Loucy (cell line): ENCODE results near the gene KCNT2.
"Not testable (repeated sequence)": the region's sequence is repeated elsewhere in the genome, so short reads cannot be mapped to it uniquely, and the experiment has no call there.

Source experiments
- H2AFZ ChIP-seq: fragments of 200-600 bp; sonication (generic); 2 replicates; pipeline ENCODE4 v1.6.0; 2016; ENCODE audit warnings: antibody characterized with exemption, mild to moderate bottlenecking, low read length, moderate library complexity
- H3F3A ChIP-seq: fragments of 200-600 bp; 2 replicates; pipeline ENCODE4 v1.6.0; 2016; ENCODE audit warnings: antibody characterized with exemption, low read depth, mild to moderate bottlenecking
- H3K27me3 ChIP-seq: fragments of 200-600 bp; sonication (generic); 2 replicates; pipeline ENCODE4 v1.6.1; 2014; ENCODE audit warnings: low read length, mild to moderate bottlenecking; ENCODE audit not compliant: insufficient read depth, poor library complexity, severe bottlenecking
- H3K36me3 ChIP-seq: fragments of 200-600 bp; sonication (generic); 2 replicates; pipeline ENCODE4 v1.6.1; 2016; ENCODE audit warnings: low read length; ENCODE audit not compliant: insufficient read depth
- H3K4me1 ChIP-seq: fragments of 200-600 bp; sonication (generic); 2 replicates; pipeline ENCODE4 v1.5.1; 2014; ENCODE audit warnings: low read length, mild to moderate bottlenecking; ENCODE audit not compliant: insufficient read depth, poor library complexity, severe bottlenecking
- H3K4me2 ChIP-seq: fragments of 200-600 bp; sonication (generic); 2 replicates; pipeline ENCODE4 v1.6.0; 2014; ENCODE audit warnings: antibody characterized with exemption, low read length, low read depth, mild to moderate bottlenecking; ENCODE audit not compliant: poor library complexity, severe bottlenecking
- H3K4me3 ChIP-seq: fragments of 200-600 bp; sonication (generic); 2 replicates; pipeline ENCODE4 v1.5.1; 2014; ENCODE audit warnings: low read length, mild to moderate bottlenecking, mixed read lengths; ENCODE audit not compliant: poor library complexity, severe bottlenecking
- H3K79me2 ChIP-seq: fragments of 200-600 bp; sonication (generic); 2 replicates; pipeline ENCODE4 v1.6.1; 2014; ENCODE audit warnings: low read length; ENCODE audit not compliant: insufficient read depth
- H3K9ac ChIP-seq: fragments of 200-600 bp; sonication (generic); 2 replicates; pipeline ENCODE4 v1.6.0; 2014; ENCODE audit warnings: mild to moderate bottlenecking, low read depth, low read length, moderate library complexity; ENCODE audit not compliant: poor library complexity, severe bottlenecking
- H3K9me2 ChIP-seq: fragments of 200-600 bp; sonication (generic); replicated peaks from 2 replicates; pipeline ENCODE4 v1.6.1; 2016; ENCODE audit warnings: low read depth, low read length, mixed read lengths
- H3K9me3 ChIP-seq: fragments of 200-600 bp; sonication (generic); 2 replicates; pipeline ENCODE4 v1.6.1; 2014; ENCODE audit warnings: mild to moderate bottlenecking, antibody characterized with exemption, low read length, low read depth; ENCODE audit not compliant: insufficient read depth
- H4K20me1 ChIP-seq: fragments of 200-600 bp; sonication (generic); 2 replicates; pipeline ENCODE4 v1.6.0; 2014; ENCODE audit warnings: antibody characterized with exemption, low read length, mild to moderate bottlenecking; ENCODE audit not compliant: insufficient read depth, poor library complexity, severe bottlenecking
- CTCF ChIP-seq: fragments of 200-600 bp; sonication (generic); conservative IDR thresholded peaks from 2 replicates; pipeline ENCODE4 v1.5.1; 2014; ENCODE audit warnings: mild to moderate bottlenecking, antibody characterized with exemption, low read length
- EZH2phosphoT487 ChIP-seq: fragments of 200-600 bp; IDR thresholded peaks from 2 replicates; pipeline ENCODE4 v1.6.1; 2018; ENCODE audit warnings: antibody characterized with exemption, mild to moderate bottlenecking, moderate library complexity, borderline replicate concordance

Gene KCNT2

GRCh38 chr1:196527919-196528318 is 80.3 kb downstream of the KCNT2 start:
- Histone ChIP-seq H3K9me3 (no peaks in the 10 kb centered on the region), H2AFZ (no peak overlapping the region), H3K9me2 (no peaks in the 10 kb centered on the region), H3K27me3 (no peaks in the 10 kb centered on the region), H3K4me1 (no peaks in the 10 kb centered on the region), H3K36me3 (no peaks in the 10 kb centered on the region), H3K4me2 (no peak overlapping the region), H4K20me1 (no peaks in the 10 kb centered on the region), H3K79me2 (no peaks in the 10 kb centered on the region), H3K4me3 (no peak overlapping the region), H3F3A (no peaks in the 10 kb centered on the region), H3K9ac (no peak overlapping the region)
- no peak for TF ChIP-seq CTCF

- not testable (repeated sequence) for H3K9me2 ChIP-seq, H3K9ac ChIP-seq, H2AFZ ChIP-seq, H3K79me2 ChIP-seq, H3K27me3 ChIP-seq, H3K4me2 ChIP-seq, H3K4me1 ChIP-seq, H3K36me3 ChIP-seq, H3F3A ChIP-seq, H4K20me1 ChIP-seq, H3K9me3 ChIP-seq, H3K4me3 ChIP-seq
These were observed 85.5 kb downstream of the KCNT2 start for GRCh38 chr1:196522574-196523345.

- H3K9me3 ChIP-seq = no peaks in the 10 kb centered on the region
- no peak overlapping the region for H2AFZ ChIP-seq
- no peaks in the 10 kb centered on the region for H3K27me3 ChIP-seq
- no peaks in the 10 kb centered on the region for H3F3A ChIP-seq
- H3K4me3 ChIP-seq = no peak overlapping the region
- no peaks in the 10 kb centered on the region for H4K20me1 ChIP-seq
- no peak overlapping the region for H3K4me2 ChIP-seq
- no peaks in the 10 kb centered on the region for H3K4me1 ChIP-seq
- no peak for TF ChIP-seq CTCF
- TF ChIP-seq EZH2phosphoT487 = no peak
- no peaks in the 10 kb centered on the region for H3K9me2 ChIP-seq
- no peak overlapping the region for H3K9ac ChIP-seq
- H3K36me3 ChIP-seq = no peaks in the 10 kb centered on the region
- H3K79me2 ChIP-seq = no peaks in the 10 kb centered on the region
These were observed 91.0 kb downstream of the KCNT2 start for GRCh38 chr1:196517193-196517592.

GRCh38 chr1:196516373-196516772 is 91.9 kb downstream of the KCNT2 start:
- Histone ChIP-seq H3K9ac (no peak overlapping the region), H3K79me2 (no peaks in the 10 kb centered on the region), H3K4me2 (no peak overlapping the region), H3K9me3 (no peaks in the 10 kb centered on the region), H3K9me2 (no peaks in the 10 kb centered on the region), H3K36me3 (no peaks in the 10 kb centered on the region), H4K20me1 (no peaks in the 10 kb centered on the region), H3K4me3 (no peak overlapping the region), H3K27me3 (no peaks in the 10 kb centered on the region), H3F3A (no peaks in the 10 kb centered on the region), H2AFZ (no peak overlapping the region), H3K4me1 (no peaks in the 10 kb centered on the region)
- TF ChIP-seq CTCF (no peak), EZH2phosphoT487 (no peak)
